ENCODE data around the gene CR1L. TPM values are rescaled to one million over a fixed set of nuclear protein-coding genes. Genes with fewer than 3 reads are reported as not detected.
"Not testable (repeated sequence)": the region's sequence is repeated elsewhere in the genome, so short reads cannot be mapped to it uniquely, and the experiment has no call there.

Gene CR1L
- total RNA-seq, 1 experiment from 2014 or later = 13.7 TPM

DNA sequence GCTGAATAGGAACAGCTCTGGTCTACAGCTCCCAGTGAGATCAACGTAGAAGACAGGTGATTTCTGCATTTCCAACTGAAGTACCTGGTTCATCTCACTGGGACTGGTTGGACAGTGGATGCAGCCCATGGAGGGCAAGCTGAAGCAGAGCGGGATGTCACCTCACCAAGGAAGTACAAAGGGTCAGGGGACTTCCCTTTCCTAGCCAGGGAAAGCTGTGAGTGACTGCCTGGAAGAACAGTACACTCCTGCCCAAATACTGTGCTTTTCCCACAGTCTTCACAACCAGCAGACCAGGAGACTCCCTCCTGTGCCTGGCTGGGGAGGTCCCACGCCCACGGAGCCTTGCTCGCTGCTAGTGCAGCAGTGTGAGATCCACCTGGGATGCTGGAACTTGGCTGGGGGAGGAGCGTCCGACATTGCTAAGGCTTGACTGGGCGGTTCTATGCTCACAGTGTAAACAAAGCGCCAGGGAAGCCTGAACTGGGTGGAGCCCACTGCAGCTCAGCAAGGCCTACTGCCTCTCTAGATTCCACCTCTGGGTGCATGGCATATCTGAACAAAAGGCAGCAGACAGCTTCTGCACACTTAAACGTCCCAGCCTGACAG is 14.7 kb downstream of the CR1L start:
- TF ChIP-seq, protein P1, sequence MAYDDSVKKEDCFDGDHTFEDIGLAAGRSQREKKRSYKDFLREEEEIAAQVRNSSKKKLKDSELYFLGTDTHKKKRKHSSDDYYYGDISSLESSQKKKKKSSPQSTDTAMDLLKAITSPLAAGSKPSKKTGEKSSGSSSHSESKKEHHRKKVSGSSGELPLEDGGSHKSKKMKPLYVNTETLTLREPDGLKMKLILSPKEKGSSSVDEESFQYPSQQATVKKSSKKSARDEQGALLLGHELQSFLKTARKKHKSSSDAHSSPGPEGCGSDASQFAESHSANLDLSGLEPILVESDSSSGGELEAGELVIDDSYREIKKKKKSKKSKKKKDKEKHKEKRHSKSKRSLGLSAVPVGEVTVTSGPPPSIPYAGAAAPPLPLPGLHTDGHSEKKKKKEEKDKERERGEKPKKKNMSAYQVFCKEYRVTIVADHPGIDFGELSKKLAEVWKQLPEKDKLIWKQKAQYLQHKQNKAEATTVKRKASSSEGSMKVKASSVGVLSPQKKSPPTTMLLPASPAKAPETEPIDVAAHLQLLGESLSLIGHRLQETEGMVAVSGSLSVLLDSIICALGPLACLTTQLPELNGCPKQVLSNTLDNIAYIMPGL (CRISPR knock-in tag; IDR thresholded peaks at IDR 0.05) = no peak
- no peak for DNase-seq (ENCODE audit: low spot score)
- Mint-ChIP-seq H3K4me1 (peaks cover 3% of the 10 kb centered on the region), H3K9me3 (peaks cover 48% of the 10 kb centered on the region), H3K4me3 (no peak overlapping the region), H3K36me3 (peaks cover 54% of the 10 kb centered on the region), H3K27ac (no peak overlapping the region), H3K27me3 (ENCODE audit: low read depth) (peaks cover 6% of the 10 kb centered on the region; the same call in 1 of the 2 replicates)
- ATAC-seq = no peak
- POLR2A ChIA-PET = no interaction called here
- CTCF ChIA-PET = interaction anchor here (0.7 to 1.7 kb wide), 2 partner anchors 39 to 40 kb away, joined by 3 to 4 read pairs; no protein-coding TSS in a partner anchor

DNA sequence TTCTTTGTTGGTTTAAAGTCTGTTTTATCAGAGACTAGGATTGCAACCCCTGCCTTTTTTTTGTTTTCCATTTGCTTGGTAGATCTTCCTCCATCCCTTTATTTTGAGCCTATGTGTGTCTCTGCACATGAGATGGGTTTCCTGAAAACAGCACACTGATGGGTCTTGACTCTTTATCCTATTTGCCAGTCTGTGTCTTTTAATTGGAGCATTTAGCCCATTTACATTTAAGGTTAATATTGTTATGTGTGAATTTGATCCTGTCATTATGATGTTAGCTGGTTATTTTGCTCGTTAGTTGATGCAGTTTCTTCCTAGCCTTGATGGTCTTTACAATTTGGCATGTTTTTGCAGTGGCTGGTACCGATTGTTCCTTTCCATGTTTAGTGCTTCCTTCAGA is 16.5 kb downstream of the CR1L start:
- H3K27ac Mint-ChIP-seq; DNase-seq (ENCODE audit: low spot score); ATAC-seq; H3K27me3 Mint-ChIP-seq (ENCODE audit: low read depth); POLR2A ChIA-PET; CTCF ChIA-PET; H3K4me3 Mint-ChIP-seq; H3K4me1 Mint-ChIP-seq: not testable (repeated sequence)
- H3K9me3 Mint-ChIP-seq = peaks cover 58% of the 10 kb centered on the region
- peaks cover 61% of the 10 kb centered on the region for H3K36me3 Mint-ChIP-seq

DNA sequence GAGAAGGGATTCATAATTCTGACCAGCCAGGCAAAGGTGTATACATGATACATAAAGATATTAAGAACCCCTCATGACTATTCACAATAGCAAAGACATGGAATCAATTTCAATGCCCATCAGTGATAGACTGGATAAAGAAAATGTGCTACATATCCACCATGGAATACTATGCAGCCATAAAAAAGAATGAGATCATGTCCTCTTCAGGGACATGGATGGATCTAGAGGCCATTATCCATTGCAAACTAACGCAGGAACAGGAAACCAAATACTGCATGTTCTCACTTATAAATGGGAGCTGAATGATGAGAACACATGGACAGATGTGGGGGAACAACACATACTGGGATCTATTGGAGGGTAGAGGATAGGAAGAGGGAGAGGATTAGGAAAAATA is 21.4 kb downstream of the CR1L start:
- peaks cover 49% of the 10 kb centered on the region for H3K9me3 Mint-ChIP-seq
- peaks cover 30% of the 10 kb centered on the region for H3K27me3 Mint-ChIP-seq (ENCODE audit: low read depth)
- ChIA-PET CTCF (no interaction called here), POLR2A (no interaction called here)
- TF ChIP-seq, protein P2, sequence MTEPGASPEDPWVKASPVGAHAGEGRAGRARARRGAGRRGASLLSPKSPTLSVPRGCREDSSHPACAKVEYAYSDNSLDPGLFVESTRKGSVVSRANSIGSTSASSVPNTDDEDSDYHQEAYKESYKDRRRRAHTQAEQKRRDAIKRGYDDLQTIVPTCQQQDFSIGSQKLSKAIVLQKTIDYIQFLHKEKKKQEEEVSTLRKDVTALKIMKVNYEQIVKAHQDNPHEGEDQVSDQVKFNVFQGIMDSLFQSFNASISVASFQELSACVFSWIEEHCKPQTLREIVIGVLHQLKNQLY (CRISPR knock-in tag; IDR thresholded peaks at IDR 0.05) = no peak
- TF ChIP-seq CBFB (CRISPR knock-in tag; IDR thresholded peaks at IDR 0.05; ENCODE audit: low read depth) = no peak
- TF ChIP-seq, protein P3, sequence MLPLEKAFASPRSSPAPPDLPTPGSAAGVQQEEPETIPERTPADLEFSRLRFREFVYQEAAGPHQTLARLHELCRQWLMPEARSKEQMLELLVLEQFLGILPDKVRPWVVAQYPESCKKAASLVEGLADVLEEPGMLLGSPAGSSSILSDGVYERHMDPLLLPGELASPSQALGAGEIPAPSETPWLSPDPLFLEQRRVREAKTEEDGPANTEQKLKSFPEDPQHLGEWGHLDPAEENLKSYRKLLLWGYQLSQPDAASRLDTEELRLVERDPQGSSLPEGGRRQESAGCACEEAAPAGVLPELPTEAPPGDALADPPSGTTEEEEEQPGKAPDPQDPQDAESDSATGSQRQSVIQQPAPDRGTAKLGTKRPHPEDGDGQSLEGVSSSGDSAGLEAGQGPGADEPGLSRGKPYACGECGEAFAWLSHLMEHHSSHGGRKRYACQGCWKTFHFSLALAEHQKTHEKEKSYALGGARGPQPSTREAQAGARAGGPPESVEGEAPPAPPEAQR (CRISPR knock-in tag; IDR thresholded peaks at IDR 0.05) = no peak
- TF ChIP-seq ESRRA (CRISPR knock-in tag; IDR thresholded peaks at IDR 0.05; ENCODE audit: borderline replicate concordance) = no peak
- no peak for TF ChIP-seq KAT7 (CRISPR knock-in tag; IDR thresholded peaks at IDR 0.05; ENCODE audit: borderline replicate concordance)
- TF ChIP-seq ETV6 (CRISPR knock-in tag; IDR thresholded peaks at IDR 0.05) = no peak
- TF ChIP-seq ZNF423 (CRISPR knock-in tag; IDR thresholded peaks at IDR 0.05) = no peak
- TF ChIP-seq NR2C2 (CRISPR knock-in tag; IDR thresholded peaks at IDR 0.05) = no peak
- TF ChIP-seq TP53 (CRISPR knock-in tag; IDR thresholded peaks at IDR 0.05) = no peak
- TF ChIP-seq, protein P4, sequence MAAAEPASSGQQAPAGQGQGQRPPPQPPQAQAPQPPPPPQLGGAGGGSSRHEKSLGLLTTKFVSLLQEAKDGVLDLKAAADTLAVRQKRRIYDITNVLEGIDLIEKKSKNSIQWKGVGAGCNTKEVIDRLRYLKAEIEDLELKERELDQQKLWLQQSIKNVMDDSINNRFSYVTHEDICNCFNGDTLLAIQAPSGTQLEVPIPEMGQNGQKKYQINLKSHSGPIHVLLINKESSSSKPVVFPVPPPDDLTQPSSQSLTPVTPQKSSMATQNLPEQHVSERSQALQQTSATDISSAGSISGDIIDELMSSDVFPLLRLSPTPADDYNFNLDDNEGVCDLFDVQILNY (CRISPR knock-in tag; IDR thresholded peaks at IDR 0.05) = no peak
- TF ChIP-seq ZNF263 (CRISPR knock-in tag; IDR thresholded peaks at IDR 0.05; ENCODE audit: low read depth) = no peak
- TF ChIP-seq EMX1 (CRISPR knock-in tag; IDR thresholded peaks at IDR 0.05) = no peak
- TF ChIP-seq ZNF138 (CRISPR knock-in tag; conservative IDR thresholded peaks at IDR 0.05) = no peak
- TF ChIP-seq, protein P5, sequence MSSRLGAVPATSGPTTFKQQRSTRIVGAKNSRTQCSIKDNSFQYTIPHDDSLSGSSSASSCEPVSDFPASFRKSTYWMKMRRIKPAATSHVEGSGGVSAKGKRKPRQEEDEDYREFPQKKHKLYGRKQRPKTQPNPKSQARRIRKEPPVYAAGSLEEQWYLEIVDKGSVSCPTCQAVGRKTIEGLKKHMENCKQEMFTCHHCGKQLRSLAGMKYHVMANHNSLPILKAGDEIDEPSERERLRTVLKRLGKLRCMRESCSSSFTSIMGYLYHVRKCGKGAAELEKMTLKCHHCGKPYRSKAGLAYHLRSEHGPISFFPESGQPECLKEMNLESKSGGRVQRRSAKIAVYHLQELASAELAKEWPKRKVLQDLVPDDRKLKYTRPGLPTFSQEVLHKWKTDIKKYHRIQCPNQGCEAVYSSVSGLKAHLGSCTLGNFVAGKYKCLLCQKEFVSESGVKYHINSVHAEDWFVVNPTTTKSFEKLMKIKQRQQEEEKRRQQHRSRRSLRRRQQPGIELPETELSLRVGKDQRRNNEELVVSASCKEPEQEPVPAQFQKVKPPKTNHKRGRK (CRISPR knock-in tag; IDR thresholded peaks at IDR 0.05; ENCODE audit: borderline replicate concordance) = no peak
- TF ChIP-seq, protein P6, sequence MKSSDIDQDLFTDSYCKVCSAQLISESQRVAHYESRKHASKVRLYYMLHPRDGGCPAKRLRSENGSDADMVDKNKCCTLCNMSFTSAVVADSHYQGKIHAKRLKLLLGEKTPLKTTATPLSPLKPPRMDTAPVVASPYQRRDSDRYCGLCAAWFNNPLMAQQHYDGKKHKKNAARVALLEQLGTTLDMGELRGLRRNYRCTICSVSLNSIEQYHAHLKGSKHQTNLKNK (CRISPR knock-in tag; IDR thresholded peaks at IDR 0.05) = no peak
- no peak for TF ChIP-seq PRRX2 (CRISPR knock-in tag; IDR thresholded peaks at IDR 0.05)
- no peak for TF ChIP-seq ZNF121 (CRISPR knock-in tag; IDR thresholded peaks at IDR 0.05)
- ATAC-seq (no peak), DNase-seq (ENCODE audit: low spot score) (no peak)
- H3K4me1 Mint-ChIP-seq = peaks cover 29% of the 10 kb centered on the region
- peaks cover 57% of the 10 kb centered on the region for H3K36me3 Mint-ChIP-seq
- no peak overlapping the region for H3K4me3 Mint-ChIP-seq
- no peak overlapping the region for H3K27ac Mint-ChIP-seq

Data from WTC11 (cell line).